ENCODE measurements around the gene COX14.

The COX14 gene

GRCh38 chr12:50156641-50157040 lies 44.6 kb downstream of the COX14 start:
- no peak for DNase-seq (ENCODE audit: low read depth)

GRCh38 chr12:50157259-50157658 lies 45.2 kb downstream of the COX14 start:
- no peak for DNase-seq (ENCODE audit: low read depth)

GRCh38 chr12:50160643-50161042 lies 48.6 kb downstream of the COX14 start:
- no peak for DNase-seq (ENCODE audit: low read depth)

GRCh38 chr12:50162230-50162629 lies 50.2 kb downstream of the COX14 start:
- DNase-seq (ENCODE audit: low read depth): no peak

GRCh38 chr12:50164963-50165362 lies 52.9 kb downstream of the COX14 start:
- DNase-seq (ENCODE audit: low read depth): no peak

GRCh38 chr12:50166799-50167048 lies 54.7 kb downstream of the COX14 start:
- no peak for DNase-seq (ENCODE audit: low read depth)

- peak; percentile 89 for DNase-seq (ENCODE audit: low read depth)
Measured at GRCh38 chr12:50167049-50167828, 55.2 kb downstream of the COX14 start, which contains the start of gene CERS5. CERS5 (minus strand) TSS chr12:50167369; CDS start chr12:50167297, 72 bp downstream.
